Measurements from ENCODE around the gene DAZ2.
"Not testable (repeated sequence)": the region's sequence is repeated elsewhere in the genome, so short reads cannot be mapped to it uniquely, and the experiment has no call there.

DAZ2 gene, protein sequence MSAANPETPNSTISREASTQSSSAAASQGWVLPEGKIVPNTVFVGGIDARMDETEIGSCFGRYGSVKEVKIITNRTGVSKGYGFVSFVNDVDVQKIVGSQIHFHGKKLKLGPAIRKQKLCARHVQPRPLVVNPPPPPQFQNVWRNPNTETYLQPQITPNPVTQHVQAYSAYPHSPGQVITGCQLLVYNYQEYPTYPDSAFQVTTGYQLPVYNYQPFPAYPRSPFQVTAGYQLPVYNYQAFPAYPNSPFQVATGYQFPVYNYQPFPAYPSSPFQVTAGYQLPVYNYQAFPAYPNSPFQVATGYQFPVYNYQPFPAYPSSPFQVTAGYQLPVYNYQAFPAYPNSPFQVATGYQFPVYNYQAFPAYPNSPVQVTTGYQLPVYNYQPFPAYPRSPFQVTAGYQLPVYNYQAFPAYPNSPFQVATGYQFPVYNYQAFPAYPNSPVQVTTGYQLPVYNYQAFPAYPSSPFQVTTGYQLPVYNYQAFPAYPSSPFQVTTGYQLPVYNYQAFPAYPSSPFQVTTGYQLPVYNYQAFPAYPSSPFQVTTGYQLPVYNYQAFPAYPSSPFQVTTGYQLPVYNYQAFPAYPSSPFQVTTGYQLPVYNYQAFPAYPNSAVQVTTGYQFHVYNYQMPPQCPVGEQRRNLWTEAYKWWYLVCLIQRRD

DNA sequence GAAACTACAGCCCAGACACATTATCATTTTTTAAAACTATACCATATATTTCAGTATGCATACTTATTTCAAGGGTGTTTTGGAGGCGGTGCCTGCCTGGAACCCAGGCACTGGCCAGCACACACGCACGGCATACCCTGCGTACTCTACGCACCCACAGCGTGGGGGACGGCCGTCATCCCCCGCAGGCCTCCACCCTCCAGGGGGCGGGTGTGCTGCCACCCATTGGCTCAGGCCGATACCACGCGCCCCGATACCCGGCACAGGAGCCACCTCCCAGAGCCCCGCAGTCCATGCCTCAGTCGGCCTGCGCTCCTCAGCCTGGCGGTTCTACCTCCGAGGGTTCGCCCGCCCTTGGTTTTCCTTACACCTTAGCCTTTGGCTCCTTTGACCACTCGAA lies at the start of gene DAZ2:
Gene DAZ2, plus strand, starts transcription at position 301 of the 400 bp plus-strand sequence. CDS start 208 bp downstream, outside the sequence.
- DNase-seq, result not testable (repeated sequence)

DNA sequence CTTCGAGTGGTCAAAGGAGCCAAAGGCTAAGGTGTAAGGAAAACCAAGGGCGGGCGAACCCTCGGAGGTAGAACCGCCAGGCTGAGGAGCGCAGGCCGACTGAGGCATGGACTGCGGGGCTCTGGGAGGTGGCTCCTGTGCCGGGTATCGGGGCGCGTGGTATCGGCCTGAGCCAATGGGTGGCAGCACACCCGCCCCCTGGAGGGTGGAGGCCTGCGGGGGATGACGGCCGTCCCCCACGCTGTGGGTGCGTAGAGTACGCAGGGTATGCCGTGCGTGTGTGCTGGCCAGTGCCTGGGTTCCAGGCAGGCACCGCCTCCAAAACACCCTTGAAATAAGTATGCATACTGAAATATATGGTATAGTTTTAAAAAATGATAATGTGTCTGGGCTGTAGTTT lies 20.4 kb upstream of the DAZ2 start, which contains the start of gene DAZ1:
Gene DAZ1, minus strand, starts transcription at position 101 of the 400 bp plus-strand sequence. CDS start 208 bp downstream, outside the sequence.
- not testable (repeated sequence) for DNase-seq

DNA sequence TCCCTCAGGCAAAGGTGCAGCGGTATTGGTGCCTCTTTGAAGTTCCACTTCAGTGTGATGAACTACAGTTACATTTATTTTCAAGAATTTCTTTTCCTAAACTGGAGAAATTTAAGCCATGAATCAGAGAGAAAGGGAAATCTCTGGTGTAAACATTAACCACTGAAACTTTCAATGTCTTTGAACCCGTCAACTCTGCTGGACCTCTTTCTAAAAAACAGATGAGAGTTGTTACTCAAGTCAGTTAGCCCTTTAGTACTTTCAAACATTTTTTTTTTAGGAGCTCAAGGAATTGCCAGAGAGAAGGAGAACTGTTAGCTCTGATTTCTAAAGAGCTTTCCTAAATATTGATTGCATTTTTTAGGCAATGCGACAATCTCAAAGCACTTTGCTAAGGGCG lies 11.9 kb upstream of the DAZ2 start:
- not testable (repeated sequence) for DNase-seq

DNA sequence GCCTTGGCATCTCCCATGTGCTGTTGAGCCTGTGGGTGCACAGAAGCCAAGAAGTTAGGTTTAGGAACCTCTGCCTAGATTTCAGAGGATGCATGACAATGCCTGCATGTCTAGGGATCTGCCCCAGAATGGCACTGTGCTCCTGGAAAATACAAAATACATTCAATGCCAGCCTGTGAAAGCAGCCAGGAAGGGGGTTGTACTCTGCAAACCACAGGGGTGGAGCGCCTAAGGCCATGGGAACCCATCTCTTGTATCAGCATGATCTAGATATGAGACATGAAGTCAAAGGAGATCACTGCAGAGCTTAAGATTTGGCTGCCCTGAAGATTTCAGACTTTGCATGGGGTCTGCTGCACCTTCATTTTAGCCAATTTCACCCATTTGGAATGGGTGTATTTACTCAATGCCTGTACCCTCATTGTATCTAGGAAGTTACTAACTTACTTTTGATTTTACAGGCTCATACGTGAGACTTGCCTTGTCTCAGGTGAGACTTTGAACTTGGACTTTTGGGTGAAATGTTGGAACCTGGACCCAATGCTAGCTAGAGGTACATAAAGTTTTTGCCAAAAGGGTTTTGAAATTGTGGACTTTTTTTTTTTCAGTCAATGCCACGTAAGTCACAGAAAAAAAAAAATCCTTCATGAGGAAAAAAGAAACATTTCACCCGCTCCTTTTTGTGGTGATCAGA lies 9.4 kb upstream of the DAZ2 start:
- DNase-seq, result not testable (repeated sequence)

DNA sequence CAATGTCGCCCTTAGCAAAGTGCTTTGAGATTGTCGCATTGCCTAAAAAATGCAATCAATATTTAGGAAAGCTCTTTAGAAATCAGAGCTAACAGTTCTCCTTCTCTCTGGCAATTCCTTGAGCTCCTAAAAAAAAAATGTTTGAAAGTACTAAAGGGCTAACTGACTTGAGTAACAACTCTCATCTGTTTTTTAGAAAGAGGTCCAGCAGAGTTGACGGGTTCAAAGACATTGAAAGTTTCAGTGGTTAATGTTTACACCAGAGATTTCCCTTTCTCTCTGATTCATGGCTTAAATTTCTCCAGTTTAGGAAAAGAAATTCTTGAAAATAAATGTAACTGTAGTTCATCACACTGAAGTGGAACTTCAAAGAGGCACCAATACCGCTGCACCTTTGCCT lies 8.7 kb upstream of the DAZ2 start:
- DNase-seq, result not testable (repeated sequence)

Data from 8988T (cell line).